ENCODE results near the gene USP35.

GRCh38 chr11:78194490-78194889 is 5.8 kb downstream of the USP35 start:
- TF ChIP-seq POLR2A (IDR thresholded peaks at IDR 0.05), result no peak
- TF ChIP-seq CTCF (IDR thresholded peaks at IDR 0.05), result no peak
- TF ChIP-seq POLR2AphosphoS5 (IDR thresholded peaks at IDR 0.05), result no peak
- TF ChIP-seq EP300 (IDR thresholded peaks at IDR 0.05), result no peak
